ENCODE data around the gene TIMM21. TPM values are rescaled to one million over a fixed set of nuclear protein-coding genes. Genes with fewer than 3 reads are reported as not detected.

TIMM21 gene, protein sequence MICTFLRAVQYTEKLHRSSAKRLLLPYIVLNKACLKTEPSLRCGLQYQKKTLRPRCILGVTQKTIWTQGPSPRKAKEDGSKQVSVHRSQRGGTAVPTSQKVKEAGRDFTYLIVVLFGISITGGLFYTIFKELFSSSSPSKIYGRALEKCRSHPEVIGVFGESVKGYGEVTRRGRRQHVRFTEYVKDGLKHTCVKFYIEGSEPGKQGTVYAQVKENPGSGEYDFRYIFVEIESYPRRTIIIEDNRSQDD
- 27.0 and 27.7 TPM in 2 replicates for total RNA-seq

DNA sequence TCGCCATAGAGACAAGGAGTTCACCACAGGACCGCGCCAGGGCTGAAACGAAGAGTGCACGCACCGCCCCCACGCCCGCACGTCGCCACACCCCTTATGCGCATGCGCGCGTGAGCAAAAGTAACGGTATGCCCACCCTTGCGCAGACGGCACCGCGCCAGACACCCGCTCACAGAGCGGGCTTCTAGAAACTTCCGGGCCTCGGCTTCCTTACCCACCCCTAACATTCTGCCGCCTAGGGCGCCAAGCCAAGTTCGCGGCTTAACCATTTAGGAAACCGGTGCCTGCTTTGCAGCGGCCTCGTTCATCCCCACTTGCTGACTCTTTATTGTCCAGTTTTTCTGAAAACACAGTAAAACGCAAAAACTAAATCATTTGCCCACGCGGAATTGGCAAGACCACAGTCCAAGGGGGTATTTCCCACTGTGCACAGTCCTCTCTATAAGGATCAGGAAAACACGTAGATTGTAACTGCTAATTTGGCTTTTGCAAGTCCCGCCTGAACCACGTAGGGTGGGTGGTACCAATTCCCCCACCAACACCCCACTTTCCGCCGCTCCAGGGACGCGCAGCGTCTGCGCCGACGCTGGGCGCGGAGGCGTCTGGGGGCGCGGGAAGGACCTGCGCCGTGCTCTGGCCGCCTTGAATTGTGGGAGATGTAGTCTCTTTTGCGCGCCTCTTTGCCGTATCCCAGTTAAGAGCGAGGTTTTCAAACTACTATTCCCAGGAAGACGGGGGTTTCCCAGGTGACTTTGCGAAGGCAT, at the start of gene TIMM21, which contains the start of gene FBXO15:
Gene TIMM21 (plus strand): TSS at position 745 of the 764 bp plus-strand sequence. CDS start 286 bp downstream, outside the sequence.
Gene FBXO15 (minus strand): TSS at position 56 of the 764 bp plus-strand sequence. CDS start 49 bp downstream, at position 7.
- DNase-seq (ENCODE audit: low read depth): peak; percentile 84
- Histone ChIP-seq H3K4me3 (ENCODE audit: low read depth, low read length) (peak within 1 kb of the TSS; percentile 88), H3K27me3 (ENCODE audit: control insufficient read depth, insufficient read depth, low read length) (no peaks in the 10 kb centered on the region), H3K36me3 (ENCODE audit: control insufficient read depth, insufficient read depth, low read length) (no peaks in the 10 kb centered on the region)
- TF ChIP-seq CTCF (IDR thresholded peaks at IDR 0.05; ENCODE audit: insufficient read depth, low read length, poor library complexity, severe bottlenecking): no peak

DNA sequence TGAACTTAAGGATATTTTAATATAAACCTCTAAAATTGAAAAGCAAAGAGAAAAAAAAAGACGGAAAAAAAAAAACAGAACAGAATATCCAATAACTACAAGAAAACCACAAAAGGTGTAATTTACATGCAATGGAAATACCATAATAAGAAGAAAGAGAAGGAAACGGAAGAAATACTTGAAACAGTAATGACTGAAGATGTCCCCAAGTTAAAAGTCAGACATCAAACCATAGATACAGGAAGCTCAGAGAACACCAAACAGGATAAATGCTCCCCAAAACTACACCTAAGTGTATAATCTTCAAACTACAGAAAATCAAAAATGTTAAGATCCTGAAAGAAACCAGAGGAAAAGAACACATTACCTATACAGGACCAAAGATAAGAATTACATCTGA, 39.9 kb upstream of the TIMM21 start:
- no peaks in the 10 kb centered on the region for H3K27me3 ChIP-seq (ENCODE audit: control insufficient read depth, insufficient read depth, low read length)
- no peaks in the 10 kb centered on the region for H3K36me3 ChIP-seq (ENCODE audit: control insufficient read depth, insufficient read depth, low read length)
- DNase-seq (ENCODE audit: low read depth): no peak
- no peak for TF ChIP-seq CTCF (IDR thresholded peaks at IDR 0.05; ENCODE audit: insufficient read depth, low read length, poor library complexity, severe bottlenecking)
- H3K4me3 ChIP-seq (ENCODE audit: low read depth, low read length): no peak overlapping the region

- TF ChIP-seq CTCF (IDR thresholded peaks at IDR 0.05; ENCODE audit: insufficient read depth, low read length, poor library complexity, severe bottlenecking): no peak
- Histone ChIP-seq H3K27me3 (ENCODE audit: control insufficient read depth, insufficient read depth, low read length) (no peaks in the 10 kb centered on the region), H3K36me3 (ENCODE audit: control insufficient read depth, insufficient read depth, low read length) (no peaks in the 10 kb centered on the region), H3K4me3 (ENCODE audit: low read depth, low read length) (no peak overlapping the region)
- DNase-seq (ENCODE audit: low read depth): no peak
Measured at GRCh38 chr18:74110149-74110548, 38.2 kb upstream of the TIMM21 start.

GRCh38 chr18:74110976-74111375, 37.3 kb upstream of the TIMM21 start:
- no peaks in the 10 kb centered on the region for H3K36me3 ChIP-seq (ENCODE audit: control insufficient read depth, insufficient read depth, low read length)
- no peak for DNase-seq (ENCODE audit: low read depth)
- TF ChIP-seq CTCF (IDR thresholded peaks at IDR 0.05; ENCODE audit: insufficient read depth, low read length, poor library complexity, severe bottlenecking): no peak
- H3K4me3 ChIP-seq (ENCODE audit: low read depth, low read length): no peak overlapping the region
- H3K27me3 ChIP-seq (ENCODE audit: control insufficient read depth, insufficient read depth, low read length): no peaks in the 10 kb centered on the region

- Histone ChIP-seq H3K36me3 (ENCODE audit: control insufficient read depth, insufficient read depth, low read length) (no peaks in the 10 kb centered on the region), H3K27me3 (ENCODE audit: control insufficient read depth, insufficient read depth, low read length) (no peaks in the 10 kb centered on the region), H3K4me3 (ENCODE audit: low read depth, low read length) (no peak overlapping the region)
- no peak for DNase-seq (ENCODE audit: low read depth)
- no peak for TF ChIP-seq CTCF (IDR thresholded peaks at IDR 0.05; ENCODE audit: insufficient read depth, low read length, poor library complexity, severe bottlenecking)
Measured at GRCh38 chr18:74113711-74114110, 34.6 kb upstream of the TIMM21 start.
